OCI-LY3 (cell line): Measurements from ENCODE around the gene ZNF219.

ENCODE experiments used
- H2AFZ ChIP-seq: fragments of 200-600, 300-600 bp; shearing (Covaris generic); 2 replicates; pipeline ENCODE4 v1.6.0; 2014; ENCODE audit warnings: antibody characterized with exemption, low read depth, low read length
- H3K27ac ChIP-seq: fragments of 200-600, 300-600 bp; sonication (generic); 2 replicates; pipeline ENCODE4 v1.5.1; 2014; ENCODE audit warnings: mild to moderate bottlenecking, low read length, moderate library complexity, mixed read lengths
- H3K27me3 ChIP-seq: fragments of 200-600, 300-600 bp; sonication (generic); 2 replicates; pipeline ENCODE4 v1.6.1; 2014; ENCODE audit warnings: low read depth, low read length, mixed read lengths
- H3K36me3 ChIP-seq: fragments of 200-600, 300-600 bp; sonication (generic); replicated peaks from 2 replicates; pipeline ENCODE3; 2014; ENCODE audit warnings: low read depth, low read length, mixed read lengths
- H3K4me1 ChIP-seq: fragments of 300-600, 200-600 bp; sonication (generic); 2 replicates; pipeline ENCODE4 v1.6.1; 2014; ENCODE audit warnings: low read length, mixed read lengths
- H3K4me2 ChIP-seq: fragments of 200-600, 300-600 bp; sonication (generic); 2 replicates; pipeline ENCODE4 v1.6.1; 2014; ENCODE audit warnings: low read length, mixed read lengths
- H3K4me3 ChIP-seq: fragments of 300-600, 200-600 bp; sonication (generic); 2 replicates; pipeline ENCODE4 v1.5.1; 2014; ENCODE audit warnings: antibody characterized with exemption, mild to moderate bottlenecking, low read length, moderate library complexity
- H3K79me2 ChIP-seq: fragments of 300-600, 200-600 bp; shearing (Covaris generic); 2 replicates; pipeline ENCODE4 v1.6.1; 2014; ENCODE audit warnings: mild to moderate bottlenecking, low read length, mixed read lengths
- H3K9ac ChIP-seq: fragments of 300-600, 200-600 bp; shearing (Covaris generic); 2 replicates; pipeline ENCODE4 v1.6.0; 2014; ENCODE audit warnings: mild to moderate bottlenecking, low read length, moderate library complexity
- H3K9me3 ChIP-seq: fragments of 200-600, 300-600 bp; shearing (Covaris generic); 2 replicates; pipeline ENCODE4 v1.6.1; 2014; ENCODE audit warnings: low read length, mixed read lengths; ENCODE audit not compliant: insufficient read depth
- H4K20me1 ChIP-seq: fragments of 200-600, 300-600 bp; sonication (generic); 2 replicates; pipeline ENCODE4 v1.6.1; 2016; ENCODE audit warnings: low read length, mixed read lengths; ENCODE audit not compliant: insufficient read depth
- EZH2phosphoT487 ChIP-seq: fragments of 200-600 bp; shearing (Covaris generic); IDR thresholded peaks from 2 replicates; pipeline ENCODE4 v1.6.1; 2018; ENCODE audit warnings: antibody characterized with exemption, mixed run types, low read depth
- TF ChIP-seq, protein P1 (sequence below): fragments of 200-600, 300-600 bp; sonication (generic); IDR thresholded peaks from 2 replicates; pipeline ENCODE4 v1.5.1; 2014; ENCODE audit warnings: antibody characterized with exemption, low read length, low read depth

The ZNF219 gene

GRCh38 chr14:21105095-21105494, 6.6 kb upstream of the ZNF219 start:
- H3K4me3 ChIP-seq = peak overlapping the region; percentile 84
- H3K9me3 ChIP-seq = no peaks in the 10 kb centered on the region
- H3K27ac ChIP-seq = no peak overlapping the region
- no peak for TF ChIP-seq EZH2phosphoT487
- TF ChIP-seq, protein P1, sequence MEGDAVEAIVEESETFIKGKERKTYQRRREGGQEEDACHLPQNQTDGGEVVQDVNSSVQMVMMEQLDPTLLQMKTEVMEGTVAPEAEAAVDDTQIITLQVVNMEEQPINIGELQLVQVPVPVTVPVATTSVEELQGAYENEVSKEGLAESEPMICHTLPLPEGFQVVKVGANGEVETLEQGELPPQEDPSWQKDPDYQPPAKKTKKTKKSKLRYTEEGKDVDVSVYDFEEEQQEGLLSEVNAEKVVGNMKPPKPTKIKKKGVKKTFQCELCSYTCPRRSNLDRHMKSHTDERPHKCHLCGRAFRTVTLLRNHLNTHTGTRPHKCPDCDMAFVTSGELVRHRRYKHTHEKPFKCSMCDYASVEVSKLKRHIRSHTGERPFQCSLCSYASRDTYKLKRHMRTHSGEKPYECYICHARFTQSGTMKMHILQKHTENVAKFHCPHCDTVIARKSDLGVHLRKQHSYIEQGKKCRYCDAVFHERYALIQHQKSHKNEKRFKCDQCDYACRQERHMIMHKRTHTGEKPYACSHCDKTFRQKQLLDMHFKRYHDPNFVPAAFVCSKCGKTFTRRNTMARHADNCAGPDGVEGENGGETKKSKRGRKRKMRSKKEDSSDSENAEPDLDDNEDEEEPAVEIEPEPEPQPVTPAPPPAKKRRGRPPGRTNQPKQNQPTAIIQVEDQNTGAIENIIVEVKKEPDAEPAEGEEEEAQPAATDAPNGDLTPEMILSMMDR = no peak
- H3K36me3 ChIP-seq = no peaks in the 10 kb centered on the region
- no peak overlapping the region for H2AFZ ChIP-seq
- peaks cover 52% of the 10 kb centered on the region for H3K4me1 ChIP-seq
- H3K4me2 ChIP-seq = peak overlapping the region; percentile 93
- no peaks in the 10 kb centered on the region for H3K79me2 ChIP-seq
- H4K20me1 ChIP-seq = no peaks in the 10 kb centered on the region
- H3K9ac ChIP-seq = peak overlapping the region; percentile 92
- no peaks in the 10 kb centered on the region for H3K27me3 ChIP-seq

- Histone ChIP-seq H3K27me3 (no peaks in the 10 kb centered on the region), H3K4me3 (peak overlapping the region; percentile 84), H3K36me3 (no peaks in the 10 kb centered on the region)
Measured at GRCh38 chr14:21104448-21105060, 6.1 kb upstream of the ZNF219 start.

DNA sequence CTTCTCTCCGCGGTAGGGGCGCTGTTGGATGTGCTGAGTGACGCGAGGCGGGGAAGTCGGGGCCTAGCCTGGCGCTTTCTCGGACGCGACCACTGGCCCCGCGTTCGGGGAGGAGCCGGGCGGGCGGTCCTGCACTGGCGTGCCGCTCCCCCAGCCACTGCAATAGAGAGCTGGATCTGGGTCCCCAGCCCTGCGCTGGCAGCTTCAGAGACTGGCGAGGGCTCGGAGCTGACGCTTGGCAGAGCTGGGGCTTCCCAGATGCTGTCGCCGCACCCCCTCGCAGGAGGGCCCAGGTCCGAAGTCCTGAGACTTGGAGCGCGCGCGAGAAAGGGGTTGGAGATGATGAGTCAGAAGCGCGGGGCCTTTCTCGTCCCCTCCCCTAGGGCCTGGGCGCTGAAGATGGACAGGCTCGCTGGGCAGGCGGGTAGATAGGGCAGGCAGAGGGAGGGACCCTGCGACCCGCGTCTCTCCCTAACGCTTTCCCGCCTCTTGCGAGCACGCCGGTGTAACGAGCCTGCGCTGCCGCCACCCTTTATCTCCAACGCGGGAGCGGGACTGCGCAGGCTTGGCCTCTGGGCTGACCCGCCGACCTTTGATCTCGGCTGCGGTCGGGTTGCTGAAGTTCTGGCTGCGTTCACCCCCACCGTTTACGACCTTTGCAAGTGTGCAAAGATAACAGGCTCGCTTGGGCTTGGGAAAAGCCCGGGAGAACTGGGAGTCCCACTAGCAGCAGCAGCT, 5.4 kb upstream of the ZNF219 start:
- TF ChIP-seq EZH2phosphoT487 = no peak
- TF ChIP-seq, protein P1 = peak; percentile 63; the same call in 1 of the 2 replicates
- H2AFZ ChIP-seq = no peak overlapping the region; the same call in 1 of the 2 replicates
- peak overlapping the region; percentile 92 for H3K9ac ChIP-seq
- H3K27me3 ChIP-seq = no peaks in the 10 kb centered on the region
- H3K4me2 ChIP-seq = peak overlapping the region; percentile 93
- H3K36me3 ChIP-seq = no peaks in the 10 kb centered on the region
- H3K79me2 ChIP-seq = no peaks in the 10 kb centered on the region
- H3K27ac ChIP-seq = peak overlapping the region; percentile 68
- peak overlapping the region; percentile 84 for H3K4me3 ChIP-seq
- no peaks in the 10 kb centered on the region for H4K20me1 ChIP-seq
- H3K4me1 ChIP-seq = peaks cover 48% of the 10 kb centered on the region
- no peaks in the 10 kb centered on the region for H3K9me3 ChIP-seq

More at GRCh38 chr14:21104448-21105060, 6.1 kb upstream of the ZNF219 start:
- Histone ChIP-seq H4K20me1 (no peaks in the 10 kb centered on the region), H3K9me3 (no peaks in the 10 kb centered on the region), H3K27ac (peak overlapping the region; percentile 68), H3K9ac (peak overlapping the region; percentile 92), H2AFZ (no peak overlapping the region), H3K79me2 (no peaks in the 10 kb centered on the region), H3K4me2 (peak overlapping the region; percentile 93), H3K4me1 (peaks cover 48% of the 10 kb centered on the region)
- TF ChIP-seq, protein P1 = peak; percentile 96
- TF ChIP-seq EZH2phosphoT487 = no peak

DNA sequence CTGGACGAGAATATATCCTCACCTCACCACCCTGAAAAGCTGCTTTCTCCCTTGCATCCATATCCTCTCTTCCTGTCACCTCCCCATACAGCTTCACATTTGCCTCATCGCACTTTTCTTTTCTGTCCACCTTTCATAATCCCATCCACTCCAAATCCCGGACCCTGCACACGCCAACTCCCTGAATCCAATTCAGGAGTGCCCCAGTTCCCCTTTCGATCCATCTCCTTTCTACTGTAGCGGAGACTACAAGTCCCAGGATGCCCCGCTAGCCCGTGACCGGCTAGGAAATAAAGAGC, 4.9 kb upstream of the ZNF219 start:
- Histone ChIP-seq H3K36me3 (no peaks in the 10 kb centered on the region), H3K4me1 (peaks cover 43% of the 10 kb centered on the region)

More for the DNA sequence above, 4.9 kb upstream of the ZNF219 start:
- H3K9me3 ChIP-seq = no peaks in the 10 kb centered on the region
- no peaks in the 10 kb centered on the region for H4K20me1 ChIP-seq
- TF ChIP-seq, protein P1 = no peak; the same call in 1 of the 2 replicates
- no peak for TF ChIP-seq EZH2phosphoT487
- no peaks in the 10 kb centered on the region for H3K27me3 ChIP-seq
- peak overlapping the region; percentile 57 for H2AFZ ChIP-seq
- H3K4me2 ChIP-seq = peak overlapping the region; percentile 93
- peak overlapping the region; percentile 84 for H3K4me3 ChIP-seq
- no peaks in the 10 kb centered on the region for H3K79me2 ChIP-seq
- peak overlapping the region; percentile 92 for H3K9ac ChIP-seq
- H3K27ac ChIP-seq = peak overlapping the region; percentile 1; the same call in 1 of the 2 replicates
